Fibroblast of upper back skin (primary cell): ENCODE measurements around the gene FOXJ3.

ENCODE experiments used
- DNase-seq: peaks from one replicate; pipeline ENCODE4 v3.0.0-alpha.2; 2013

FOXJ3 gene

GRCh38 chr1:42183210-42183956, 151.7 kb downstream of the FOXJ3 start:
- DNase-seq, result no peak

- no peak for DNase-seq
Measured at GRCh38 chr1:42181687-42182086, 153.3 kb downstream of the FOXJ3 start.

- no peak for DNase-seq
Measured at GRCh38 chr1:42179900-42180329, 155.1 kb downstream of the FOXJ3 start.

- peak; percentile 84 for DNase-seq
Measured at GRCh38 chr1:42179275-42179674, 155.8 kb downstream of the FOXJ3 start.

GRCh38 chr1:42178249-42178648, 156.8 kb downstream of the FOXJ3 start:
- DNase-seq, result no peak

GRCh38 chr1:42177541-42177981, 157.5 kb downstream of the FOXJ3 start:
- DNase-seq, result peak; percentile 87

GRCh38 chr1:42176902-42177519, 158.0 kb downstream of the FOXJ3 start:
- DNase-seq, result peak; percentile 16

- DNase-seq, result no peak
Measured at GRCh38 chr1:42175314-42176054, 159.6 kb downstream of the FOXJ3 start.

- DNase-seq, result peak; percentile 67
Measured at GRCh38 chr1:42173961-42174735, 160.9 kb downstream of the FOXJ3 start.

GRCh38 chr1:42173155-42173933, 161.7 kb downstream of the FOXJ3 start:
- peak; percentile 44 for DNase-seq

GRCh38 chr1:42172381-42173133, 162.5 kb downstream of the FOXJ3 start:
- DNase-seq, result no peak

- DNase-seq, result no peak
Measured at GRCh38 chr1:42171679-42172266, 163.3 kb downstream of the FOXJ3 start.

- no peak for DNase-seq
Measured at GRCh38 chr1:42170779-42171621, 164.0 kb downstream of the FOXJ3 start.

GRCh38 chr1:42168763-42169162, 166.3 kb downstream of the FOXJ3 start:
- DNase-seq, result no peak

- no peak for DNase-seq
Measured at GRCh38 chr1:42168391-42168670, 166.7 kb downstream of the FOXJ3 start.

GRCh38 chr1:42167611-42168390, 167.2 kb downstream of the FOXJ3 start:
- no peak for DNase-seq

- peak; percentile 53 for DNase-seq
Measured at GRCh38 chr1:42165511-42166210, 169.4 kb downstream of the FOXJ3 start.

- no peak for DNase-seq
Measured at GRCh38 chr1:42164551-42165420, 170.2 kb downstream of the FOXJ3 start, which contains the start of gene GUCA2A. TSS of gene GUCA2A (minus strand) at chr1:42164745. CDS start at chr1:42164712, 33 bp downstream.
